GM12878 (cell line): Measurements from ENCODE around the gene GRIK2. TPM values are rescaled to one million over a fixed set of nuclear protein-coding genes. Genes with fewer than 3 reads are reported as not detected.
A peak's percentile ranks its signal among the peaks of the same experiment; 100 is the strongest.

Experiments used
- ATAC-seq: fragments of 200-7000 bp; cut with Tn5 transposase; 3 replicates; pipeline ENCODE4 v1.9.1; 2020; ENCODE audit warnings: mild to moderate bottlenecking, moderate library complexity
- BruUV-seq: library from RNA; stranded (reverse); fragments of 400-500 nt; replicated peaks from 2 replicates; lab custom pipeline; 2021; lab: Mats Ljungman, UMichigan
- CTCF ChIA-PET: fragments of 300-600 bp; sonication (Branson Sonifier 250); formaldehyde crosslinking; extraction: SDS; loops from one replicate; lab custom pipeline; 2021; ENCODE audit warnings: inconsistent platforms; lab: Yijun Ruan, JAX
- POLR2A ChIA-PET: fragments of 350-600 bp; formaldehyde crosslinking; extraction: SDS; loops from one replicate; lab custom pipeline; 2021; ENCODE audit warnings: inconsistent platforms; lab: Charles Lee
- RAD21 ChIA-PET: fragments of 300-600 bp; sonication (Branson Sonifier 250); formaldehyde crosslinking; loops from one replicate; lab custom pipeline; 2023; ENCODE audit warnings: antibody characterized with exemption; ENCODE audit not compliant: unreplicated experiment; lab: Charles Lee
- SMC1A ChIA-PET: fragments of 300-600 bp; sonication (Branson Sonifier 250); formaldehyde crosslinking; loops from one replicate; lab custom pipeline; 2023; ENCODE audit not compliant: unreplicated experiment, uncharacterized antibody; lab: Charles Lee
- DNase-seq: peaks from one replicate; pipeline ENCODE4 v3.0.0-alpha.2; 2011; ENCODE audit warnings: low read depth, low spot score
- FAIRE-seq: peaks from 3 replicates; lab custom pipeline; 2011; peaks lifted over from hg19 to GRCh38; lab: Jason Lieb, UNC
- H2AFZ ChIP-seq: 2 replicates; pipeline ENCODE4 v1.6.0; 2011; ENCODE audit warnings: low read depth, low read length, control low read depth; ENCODE audit not compliant: control insufficient read depth
- H3K27ac ChIP-seq: 2 replicates; pipeline ENCODE4 v1.5.1; 2011; ENCODE audit warnings: control low read depth; ENCODE audit not compliant: control insufficient read depth, insufficient read depth
- H3K27me3 ChIP-seq, 2 experiments: replicated peaks in 1 of 2; 2 replicates each; pipeline versions ENCODE4 v1.6.0 to v1.6.1; 2011; ENCODE audit warnings: low read length in 1 of 2; ENCODE audit not compliant: control insufficient read depth in 2 of 2, insufficient read depth in 2 of 2
- H3K36me3 ChIP-seq, 2 experiments: 2 replicates each; pipeline ENCODE4 v1.5.1; 2011; ENCODE audit warnings: low read length in 1 of 2; ENCODE audit not compliant: control insufficient read depth in 2 of 2, insufficient read depth in 2 of 2
- H3K4me1 ChIP-seq: 2 replicates; pipeline ENCODE4 v1.6.1; 2011; ENCODE audit warnings: mild to moderate bottlenecking, low read length, moderate library complexity, mixed read lengths; ENCODE audit not compliant: control insufficient read depth, insufficient read depth
- H3K4me2 ChIP-seq: 2 replicates; pipeline ENCODE4 v1.6.0; 2011; ENCODE audit warnings: control low read depth; ENCODE audit not compliant: control insufficient read depth, insufficient read depth
- H3K4me3 ChIP-seq: fragments of 200-600 bp; sonication (generic); 2 replicates; pipeline ENCODE4 v1.5.1; 2016
- H3K79me2 ChIP-seq: 2 replicates; pipeline ENCODE4 v1.6.0; 2011; ENCODE audit warnings: low read length; ENCODE audit not compliant: control insufficient read depth, insufficient read depth
- H3K9ac ChIP-seq: 2 replicates; pipeline ENCODE4 v1.8.0; 2011; ENCODE audit warnings: low read length, control low read depth, mixed read lengths; ENCODE audit not compliant: control insufficient read depth, insufficient read depth
- H3K9me3 ChIP-seq: replicated peaks from 3 replicates; pipeline ENCODE4 v1.5.1; 2011; ENCODE audit warnings: mild to moderate bottlenecking, low read length; ENCODE audit not compliant: control insufficient read depth, insufficient read depth
- H4K20me1 ChIP-seq: 2 replicates; pipeline ENCODE4 v1.6.0; 2011; ENCODE audit not compliant: control insufficient read depth, insufficient read depth
- ATF7 ChIP-seq: fragments of 450-650 bp; IDR thresholded peaks from 2 replicates; pipeline ENCODE4 v1.6.1; 2016; ENCODE audit warnings: low read depth, mild to moderate bottlenecking
- BHLHE40 ChIP-seq, 2 experiments: fragments of 450-650 bp in 1 of 2; IDR thresholded peaks; 2 replicates each; pipeline ENCODE4 v1.6.1; 2011 to 2017; ENCODE audit warnings: low read depth in 2 of 2, borderline replicate concordance in 1 of 2, improper control_type of control experiment in 1 of 2, low read length in 1 of 2, mild to moderate bottlenecking in 1 of 2
- HDAC2 ChIP-seq: fragments of 200-600 bp; sonication (generic); IDR thresholded peaks from 2 replicates; pipeline ENCODE4 v1.6.1; 2017
- MLLT1 ChIP-seq: fragments of 450-650 bp; IDR thresholded peaks from 2 replicates; pipeline ENCODE4 v1.6.1; 2016; ENCODE audit warnings: mild to moderate bottlenecking
- POU2F2 ChIP-seq: IDR thresholded peaks from 3 replicates; pipeline ENCODE4 v1.6.1; 2011; ENCODE audit warnings: low read depth, mild to moderate bottlenecking, low read length, borderline replicate concordance
- RUNX3 ChIP-seq: IDR thresholded peaks from 2 replicates; pipeline ENCODE4 v1.6.1; 2012; ENCODE audit warnings: low read length, inconsistent platforms
- STAT1 ChIP-seq: fragments of 450-650 bp; conservative IDR thresholded peaks from 2 replicates; pipeline ENCODE4 v1.6.1; 2014; ENCODE audit warnings: antibody characterized with exemption, mild to moderate bottlenecking
- ZNF274 ChIP-seq: IDR thresholded peaks from one replicate; pipeline ENCODE4 v1.8.0; 2011; ENCODE audit not compliant: insufficient read length, insufficient read depth
- in situ Hi-C: fragments of 300-500 bp; cut with MboI; formaldehyde crosslinking; loops from 9 replicates; pipeline ENCODE4 v1.14.3; 2018; ENCODE audit warnings: mixed read lengths
- intact Hi-C: fragments of 100-400 bp; cut with micrococcal nuclease; formaldehyde crosslinking; loops from one replicate; pipeline ENCODE4 v1.14.2; 2022; ENCODE audit not compliant: unreplicated experiment
- polyA plus RNA-seq, 11 experiments: library from polyadenylated mRNA; depleted of rRNA in 4 of 11; unstranded in 6 of 11; stranded (reverse) in 5 of 11; fragments of >200 nt; fragmentation: Nextera tagmentation in 4 of 11; fragmentation: Illumina TruSeq in 1 of 11; extraction: Ambion mirVana in 4 of 11; extraction: Trizol in 1 of 11; gene quantifications; 1 replicate in 1 of 11; 2 replicates in 10 of 11; pipeline versions ENCODE4 v1.2.1 to v1.2.3, GENCODE V29; 2011 to 2016; ENCODE audit warnings: inconsistent platforms in 2 of 11, missing spikeins in 2 of 11, low read depth in 1 of 11
- total RNA-seq, 4 experiments: library from RNA; depleted of rRNA in 3 of 4; stranded (reverse); fragments of >200 nt in 3 of 4; fragmentation: Illumina TruSeq in 1 of 4; extraction: Trizol in 1 of 4; gene quantifications; 2 replicates each; pipeline versions ENCODE4 v1.2.1 to v1.2.3, GENCODE V29; 2013 to 2021

Gene GRIK2
- total and polyA plus RNA-seq, 10 of the 15 experiments (the other 5 are each of a cell fraction or from before 2014, with no cell fraction given): not detected

- TF ChIP-seq MLLT1 (no peak), STAT1 (no peak), HDAC2 (no peak), ZNF274 (no peak)
These were observed 433.2 kb downstream of the GRIK2 start (continued) for GRCh38 chr6:101826678-101827077.

- Histone ChIP-seq H2AFZ (no peak overlapping the region), H3K27ac (no peak overlapping the region), H4K20me1 (no peaks in the 10 kb centered on the region), H3K4me1 (no peaks in the 10 kb centered on the region), H3K79me2 (no peaks in the 10 kb centered on the region), H3K9me3 (no peaks in the 10 kb centered on the region; the same call in 1 of the 3 replicates), H3K36me3 (no peaks in the 10 kb centered on the region), H3K27me3 (no peaks in the 10 kb centered on the region), H3K4me3 (no peak overlapping the region), H3K9ac (no peak overlapping the region), H3K4me2 (no peak overlapping the region)
- DNase-seq (no peak), FAIRE-seq (no peak), ATAC-seq (peak; percentile 78)
- ChIA-PET CTCF (no interaction called here), RAD21 (no interaction called here), SMC1A (no interaction called here), POLR2A (no interaction called here)
- intact Hi-C loops: no loop called here
- TF ChIP-seq POU2F2: 0 out of 3 replicates have a peak, but pooled peaks have one; percentile 11
- TF ChIP-seq ATF7: 0 out of 2 replicates have a peak, but pooled peaks have one; percentile 18
- 0 out of 2 replicates have a peak, but pooled peaks have one; percentile 7 for TF ChIP-seq RUNX3
- TF ChIP-seq BHLHE40 (IDR thresholded peaks at IDR 0.05; ENCODE audit: borderline replicate concordance in 1 of 2, low read depth in 2 of 2, low read length in 1 of 2): no peak
- no TSS peak for BruUV-seq
- in situ Hi-C loops: no loop called here
These were observed 437.1 kb downstream of the GRIK2 start for GRCh38 chr6:101830501-101831031.
